ENCODE data around the gene GTF3C4.
"Not testable (repeated sequence)": the region's sequence is repeated elsewhere in the genome, so short reads cannot be mapped to it uniquely, and the experiment has no call there.

Gene GTF3C4

GRCh38 chr9:132703336-132703735, 33.1 kb downstream of the GTF3C4 start:
- no peak for DNase-seq (ENCODE audit: low spot score)

DNA sequence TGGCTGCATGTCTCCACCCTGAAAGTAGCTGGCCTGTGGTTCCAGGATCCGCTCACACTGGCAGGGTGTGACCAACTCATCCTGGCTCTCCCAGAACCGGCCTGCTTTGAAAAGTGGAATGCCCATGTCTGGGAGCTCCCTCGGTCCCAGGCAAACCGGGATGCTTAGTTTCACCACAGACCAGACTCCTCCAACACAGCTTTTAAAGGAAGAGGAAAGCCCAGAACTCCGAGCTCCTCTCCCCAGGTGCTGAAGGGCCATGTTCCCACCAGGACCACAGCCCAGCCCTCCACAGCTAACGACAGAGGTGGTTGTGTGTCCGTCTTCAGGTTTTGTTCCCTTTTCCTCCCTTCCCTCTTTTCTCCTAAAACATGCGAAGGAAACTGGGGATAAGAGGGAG, 38.0 kb downstream of the GTF3C4 start:
- no peak for DNase-seq (ENCODE audit: low spot score)

- no peak for DNase-seq (ENCODE audit: low spot score)
These were observed 38.6 kb downstream of the GTF3C4 start for GRCh38 chr9:132708769-132709430.

DNA sequence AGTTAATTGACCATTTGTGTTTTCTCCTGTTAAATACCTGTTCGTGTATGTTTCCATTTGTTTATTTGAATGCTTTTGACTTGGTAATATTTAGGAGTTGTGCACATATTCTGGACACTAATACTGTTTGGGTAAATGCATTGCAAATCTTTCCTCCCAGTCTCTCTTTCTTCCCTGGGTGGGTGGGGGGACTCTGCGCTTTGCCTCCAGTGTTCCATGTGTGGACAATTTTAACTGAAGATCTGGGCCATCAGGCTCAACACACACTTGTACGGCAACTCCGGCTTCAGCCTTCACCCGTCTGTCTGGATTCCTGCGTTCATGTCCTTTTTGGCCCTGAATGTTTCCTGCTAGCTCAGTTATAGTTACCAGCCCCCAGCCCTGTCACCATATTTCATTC, 40.1 kb downstream of the GTF3C4 start:
- no peak for DNase-seq (ENCODE audit: low spot score)

DNA sequence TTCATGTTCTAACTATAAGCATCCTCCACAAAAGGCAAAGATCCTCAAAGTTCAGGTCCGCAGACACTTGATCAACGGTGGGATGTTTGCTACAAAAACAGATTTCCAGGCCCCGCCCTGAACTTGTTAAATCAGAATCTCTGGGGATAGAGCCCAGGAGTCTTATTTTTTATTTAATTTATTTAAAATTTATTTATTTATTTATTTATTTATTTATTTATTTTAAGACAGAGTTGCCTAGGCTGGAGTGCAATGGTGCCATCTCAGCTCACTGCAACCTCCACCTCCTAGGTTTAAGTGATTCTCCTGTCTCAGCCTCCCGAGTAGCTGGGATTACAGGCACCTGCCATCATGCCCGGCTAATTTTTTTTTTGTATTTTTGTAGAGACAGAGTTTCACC, 40.9 kb downstream of the GTF3C4 start:
- DNase-seq (ENCODE audit: low spot score), result not testable (repeated sequence)

DNA sequence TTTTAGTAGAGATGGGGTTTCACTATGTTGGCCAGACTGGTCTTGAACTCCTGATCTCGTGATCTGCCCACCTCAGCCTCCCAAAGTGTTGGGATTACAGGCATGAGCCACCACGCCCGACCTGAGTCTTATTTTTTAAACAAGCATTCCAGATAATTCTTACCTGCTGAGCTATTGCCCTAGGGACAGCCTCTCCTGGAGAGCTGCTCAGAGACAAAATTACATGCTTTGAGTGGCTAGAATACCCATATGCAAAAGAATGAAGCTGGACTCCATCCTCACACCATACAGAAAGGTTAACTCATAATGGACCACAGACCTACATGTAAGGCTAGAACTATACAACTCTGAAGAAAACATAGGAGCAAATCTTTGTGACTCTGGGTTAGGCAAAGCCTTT, 41.6 kb downstream of the GTF3C4 start:
- DNase-seq (ENCODE audit: low spot score), result no peak

DNA sequence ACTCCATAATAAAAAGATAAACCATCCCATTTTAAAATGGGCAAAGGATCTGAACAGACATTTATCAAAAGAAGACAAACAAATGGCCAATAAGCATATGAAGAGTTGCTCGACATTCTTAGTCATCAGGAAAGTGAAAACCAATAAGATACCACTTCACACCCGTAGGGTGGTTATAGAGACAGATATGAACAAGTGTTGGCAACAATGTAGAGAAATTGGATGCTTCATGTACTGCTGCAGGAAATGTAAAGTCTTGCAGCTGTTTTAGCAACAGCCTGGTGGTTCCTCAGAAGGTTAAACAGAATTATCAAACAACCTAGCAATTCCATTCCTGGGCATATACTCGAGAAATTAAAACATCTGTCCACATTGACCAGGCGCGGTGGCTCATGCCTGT, 42.5 kb downstream of the GTF3C4 start:
- no peak for DNase-seq (ENCODE audit: low spot score)

- no peak for DNase-seq (ENCODE audit: low spot score)
These were observed 45.7 kb downstream of the GTF3C4 start for GRCh38 chr9:132716007-132716406.

DNA sequence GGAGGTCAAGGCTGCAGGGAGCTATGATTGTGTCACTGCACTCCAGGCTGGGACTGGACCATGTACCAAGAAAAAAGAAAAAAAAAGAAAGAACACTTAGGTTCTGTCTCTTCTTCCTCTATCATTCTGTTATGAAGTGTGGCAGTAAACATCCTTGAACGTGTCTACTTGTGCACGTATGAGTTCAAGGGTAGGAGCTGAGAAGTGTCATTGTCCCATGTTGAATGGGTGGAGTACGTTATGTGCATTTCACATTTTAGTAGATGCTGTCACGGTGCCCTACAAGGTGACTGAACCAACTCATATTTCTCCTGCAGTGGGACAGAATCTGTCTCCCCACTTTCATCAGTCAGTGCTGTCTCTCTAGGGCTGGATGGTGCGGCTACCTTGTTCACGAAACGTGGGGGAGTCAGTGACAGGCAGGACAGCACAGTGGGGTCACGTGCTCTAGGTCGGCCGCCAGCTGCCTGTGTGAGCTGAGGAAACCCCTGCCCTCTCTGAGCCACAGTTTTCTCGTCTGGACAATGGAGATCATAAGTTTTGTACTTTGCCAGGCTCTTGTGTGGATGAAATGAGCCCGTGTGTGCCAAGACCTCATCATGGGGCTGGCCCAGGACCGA, 47.2 kb downstream of the GTF3C4 start:
- DNase-seq (ENCODE audit: low spot score), result no peak

- not testable (repeated sequence) for DNase-seq (ENCODE audit: low spot score)
These were observed 48.2 kb downstream of the GTF3C4 start for GRCh38 chr9:132718381-132718928.

- DNase-seq (ENCODE audit: low spot score), result no peak
These were observed 51.4 kb downstream of the GTF3C4 start for GRCh38 chr9:132721661-132722060.

- no peak for DNase-seq (ENCODE audit: low spot score)
These were observed 52.4 kb downstream of the GTF3C4 start for GRCh38 chr9:132722564-132723065.

DNA sequence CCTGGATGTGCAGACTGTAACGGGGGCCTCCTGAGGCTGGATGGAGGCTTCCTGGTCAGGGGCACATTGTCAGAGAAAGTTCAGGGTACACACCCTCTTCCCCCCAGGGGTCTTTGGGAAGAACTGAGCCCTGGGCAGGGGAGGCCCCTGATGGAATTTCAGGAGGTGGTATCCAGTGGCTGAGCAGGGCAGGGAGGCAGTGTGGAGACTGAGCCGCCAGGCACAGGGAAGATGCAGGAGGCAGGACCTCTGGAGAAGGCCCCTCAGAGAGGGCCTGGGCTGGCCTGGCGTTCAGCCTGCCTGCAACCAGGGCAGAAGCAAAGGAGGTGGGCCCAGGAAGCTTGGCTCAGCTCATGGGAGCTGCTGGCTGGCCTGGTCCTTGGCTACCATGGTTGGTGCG, 53.5 kb downstream of the GTF3C4 start:
- no peak for DNase-seq (ENCODE audit: low spot score)

- no peak for DNase-seq (ENCODE audit: low spot score)
These were observed 55.0 kb downstream of the GTF3C4 start for GRCh38 chr9:132725306-132725705.

- no peak for DNase-seq (ENCODE audit: low spot score)
These were observed 56.4 kb downstream of the GTF3C4 start for GRCh38 chr9:132726576-132727130.

- DNase-seq (ENCODE audit: low spot score), result no peak
These were observed 57.8 kb downstream of the GTF3C4 start for GRCh38 chr9:132728071-132728470.

DNA sequence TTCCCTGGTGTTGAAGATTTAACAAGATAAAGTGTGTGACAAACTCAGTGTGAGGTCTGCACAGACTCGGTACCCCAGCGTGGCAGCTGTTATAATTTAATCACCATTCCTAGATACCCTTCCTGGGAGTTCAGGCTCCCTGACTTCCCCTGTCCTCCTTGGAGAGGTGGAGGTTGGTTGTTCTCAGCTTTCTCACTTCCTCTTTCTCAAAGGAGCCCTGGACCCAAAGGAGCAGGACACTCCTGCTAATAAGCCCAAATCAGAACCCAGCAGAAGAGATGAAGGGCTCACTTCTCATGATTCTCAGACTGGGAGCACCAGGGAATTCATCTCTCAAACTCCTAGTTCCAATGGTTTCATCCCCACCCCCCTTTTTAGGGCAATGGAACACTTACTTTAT, 58.2 kb downstream of the GTF3C4 start:
- no peak for DNase-seq (ENCODE audit: low spot score)

GRCh38 chr9:132729235-132729890, 59.1 kb downstream of the GTF3C4 start:
- no peak for DNase-seq (ENCODE audit: low spot score)

- DNase-seq (ENCODE audit: low spot score), result no peak
These were observed 60.1 kb downstream of the GTF3C4 start for GRCh38 chr9:132730054-132731033.

- no peak for DNase-seq (ENCODE audit: low spot score)
These were observed 61.0 kb downstream of the GTF3C4 start for GRCh38 chr9:132731230-132731629.

Measured in pons (tissue), 1 donor.